Keratinocyte (primary cell): ENCODE results near the gene MET. TPM values are rescaled to one million over a fixed set of nuclear protein-coding genes. Genes with fewer than 3 reads are reported as not detected.

Experiments
- DNase-seq: peaks from one replicate; pipeline ENCODE4 v3.0.0-alpha.2; 2011; ENCODE audit warnings: low read depth, missing footprints, low spot score
- FAIRE-seq: peaks from 2 replicates; lab custom pipeline; 2011; peaks lifted over from hg19 to GRCh38; lab: Jason Lieb, UNC
- H2AFZ ChIP-seq: 2 replicates; pipeline ENCODE4 v1.6.0; 2012; ENCODE audit warnings: low read length, control low read depth, inconsistent platforms; ENCODE audit not compliant: control insufficient read depth
- H3K27ac ChIP-seq: 2 replicates; pipeline ENCODE4 v1.5.1; 2011; ENCODE audit warnings: low read length; ENCODE audit not compliant: control insufficient read depth, insufficient read depth
- H3K27me3 ChIP-seq: 3 replicates; pipeline ENCODE4 v1.6.0; 2011; ENCODE audit warnings: low read length; ENCODE audit not compliant: control insufficient read depth, insufficient read depth; ENCODE audit errors: extremely low read depth
- H3K36me3 ChIP-seq, 2 experiments: 2 replicates in 1 of 2; 3 replicates in 1 of 2; pipeline ENCODE4 v1.5.1; 2011; ENCODE audit warnings: low read length in 2 of 2, mild to moderate bottlenecking in 1 of 2; ENCODE audit not compliant: control insufficient read depth in 2 of 2, insufficient read depth in 2 of 2; ENCODE audit errors: extremely low read depth in 1 of 2
- H3K4me1 ChIP-seq: 3 replicates; pipeline ENCODE4 v1.5.1; 2011; ENCODE audit warnings: low read length; ENCODE audit not compliant: control insufficient read depth, insufficient read depth; ENCODE audit errors: extremely low read depth
- H3K4me2 ChIP-seq: 3 replicates; pipeline ENCODE4 v1.6.0; 2011; ENCODE audit warnings: low read depth, low read length; ENCODE audit not compliant: control insufficient read depth, insufficient read depth; ENCODE audit errors: extremely low read depth
- H3K4me3 ChIP-seq, 3 experiments: fragments of 200-600 bp in 1 of 3; sonication (generic) in 1 of 3; 2 replicates in 2 of 3; 3 replicates in 1 of 3; pipeline ENCODE4 v1.5.1; 2011 to 2016; ENCODE audit warnings: low read length in 3 of 3, mild to moderate bottlenecking in 3 of 3, control low read depth in 2 of 3, inconsistent platforms in 1 of 3, low read depth in 1 of 3, mixed read lengths in 1 of 3, mixed run types in 1 of 3, moderate library complexity in 1 of 3; ENCODE audit not compliant: control insufficient read depth in 2 of 3, insufficient read depth in 2 of 3; ENCODE audit errors: extremely low read depth in 1 of 3
- H3K79me2 ChIP-seq: 2 replicates; pipeline ENCODE4 v1.6.0; 2012; ENCODE audit warnings: low read length; ENCODE audit not compliant: control insufficient read depth, insufficient read depth
- H3K9ac ChIP-seq: 3 replicates; pipeline ENCODE4 v1.6.0; 2011; ENCODE audit warnings: low read length; ENCODE audit not compliant: control insufficient read depth, insufficient read depth; ENCODE audit errors: extremely low read depth
- H3K9me1 ChIP-seq: 3 replicates; pipeline ENCODE4 v1.6.0; 2011; ENCODE audit warnings: low read length; ENCODE audit not compliant: control insufficient read depth, insufficient read depth; ENCODE audit errors: extremely low read depth
- H3K9me3 ChIP-seq: 2 replicates; pipeline ENCODE4 v1.5.1; 2012; ENCODE audit warnings: low read depth, low read length; ENCODE audit not compliant: control insufficient read depth
- H4K20me1 ChIP-seq: 3 replicates; pipeline ENCODE4 v1.6.0; 2011; ENCODE audit warnings: low read length; ENCODE audit not compliant: control insufficient read depth, insufficient read depth; ENCODE audit errors: extremely low read depth
- EZH2 ChIP-seq: IDR thresholded peaks from one replicate; pipeline ENCODE4 v1.6.1; 2012; ENCODE audit warnings: inconsistent platforms, mild to moderate bottlenecking, low read length, moderate library complexity
- dilution Hi-C: fragments of 300-500 bp; cut with MboI; formaldehyde crosslinking; loops from one replicate; pipeline ENCODE4 v1.7.0; 2020; ENCODE audit warnings: low sequenced_read_pairs; ENCODE audit not compliant: extremely low pct_ligation_motif_present
- polyA plus RNA-seq, 5 experiments: library from polyadenylated mRNA; depleted of rRNA in 3 of 5; stranded (reverse) in 3 of 5; stranded (forward) in 1 of 5; unstranded in 1 of 5; fragments of >200 nt; gene quantifications; 1 replicate in 1 of 5; 2 replicates in 3 of 5; 3 replicates in 1 of 5; pipeline versions ENCODE4 v1.2.1 to v1.2.3, GENCODE V29; 2011 to 2012; ENCODE audit warnings: missing spikeins in 2 of 5, low read depth in 1 of 5, low replicate concordance in 1 of 5
- TF ChIP-seq, protein P1 (sequence below), 3 experiments: IDR thresholded peaks in 1 of 3; conservative IDR thresholded peaks in 1 of 3; optimal IDR thresholded peaks in 1 of 3; 2 replicates in 2 of 3; 3 replicates in 1 of 3; pipeline versions ENCODE3 to v1.5.1; 2011; ENCODE audit warnings: low read length in 3 of 3, mild to moderate bottlenecking in 3 of 3, moderate library complexity in 2 of 3, control low read depth in 1 of 3, inconsistent platforms in 1 of 3; ENCODE audit not compliant: insufficient read depth in 2 of 3; ENCODE audit errors: extremely low read depth in 1 of 3

MET gene
- polyA plus RNA-seq, 1 donor (not counting 4 experiments of a cell fraction or from before 2014, with no cell fraction given) = 117 TPM

DNA sequence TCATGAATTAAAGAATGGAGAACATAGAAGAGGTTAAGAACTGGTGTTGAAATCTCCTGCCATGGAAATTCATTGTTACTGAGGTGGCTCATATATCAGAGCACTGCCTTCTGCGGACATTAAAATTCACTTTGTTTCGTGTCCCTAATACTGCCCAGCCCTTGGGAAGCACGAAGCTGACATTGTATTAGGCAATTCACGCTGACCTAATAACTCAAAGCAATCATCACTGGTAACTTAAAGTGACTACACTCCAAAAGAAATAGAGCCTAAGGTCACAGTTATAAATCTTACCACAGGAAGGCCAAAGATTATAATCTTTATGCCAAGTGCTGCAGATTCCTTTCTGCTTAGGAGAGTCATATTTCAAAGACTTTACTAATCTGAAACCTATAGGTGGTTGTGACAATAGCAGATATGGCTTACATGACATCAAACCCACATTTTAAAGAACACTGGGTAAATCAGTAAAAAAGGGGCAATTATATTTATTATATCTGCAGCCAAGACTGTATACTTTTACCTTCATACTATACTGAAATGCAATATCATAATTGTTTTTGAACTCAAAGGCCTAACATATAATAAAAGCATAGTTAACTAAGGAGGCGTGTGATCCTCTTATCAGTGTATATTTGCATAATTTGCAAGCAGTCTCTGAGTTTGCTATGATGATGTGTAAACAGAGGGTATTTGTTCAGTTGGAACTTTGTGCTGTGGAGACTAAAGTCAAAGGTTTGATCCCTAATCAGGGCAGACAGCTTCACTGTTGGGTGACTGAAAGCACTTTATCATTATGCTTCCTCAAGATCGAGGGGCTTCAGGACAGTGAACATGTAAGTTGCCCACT, 138.5 kb downstream of the MET start:
- no peak overlapping the region for H3K4me2 ChIP-seq
- no peaks in the 10 kb centered on the region for H3K36me3 ChIP-seq
- no peak for TF ChIP-seq EZH2
- H3K9me1 ChIP-seq = no peaks in the 10 kb centered on the region
- no peak overlapping the region for H3K9ac ChIP-seq
- no peaks in the 10 kb centered on the region for H3K27me3 ChIP-seq
- no peaks in the 10 kb centered on the region for H4K20me1 ChIP-seq
- no peaks in the 10 kb centered on the region for H3K79me2 ChIP-seq
- no peak overlapping the region for H3K4me3 ChIP-seq
- no peak overlapping the region for H3K27ac ChIP-seq
- dilution Hi-C loops = no loop called here
- H2AFZ ChIP-seq = no peak overlapping the region
- FAIRE-seq (no peak), DNase-seq (no peak)
- no peaks in the 10 kb centered on the region for H3K9me3 ChIP-seq
- peaks cover 3% of the 10 kb centered on the region for H3K4me1 ChIP-seq

DNA sequence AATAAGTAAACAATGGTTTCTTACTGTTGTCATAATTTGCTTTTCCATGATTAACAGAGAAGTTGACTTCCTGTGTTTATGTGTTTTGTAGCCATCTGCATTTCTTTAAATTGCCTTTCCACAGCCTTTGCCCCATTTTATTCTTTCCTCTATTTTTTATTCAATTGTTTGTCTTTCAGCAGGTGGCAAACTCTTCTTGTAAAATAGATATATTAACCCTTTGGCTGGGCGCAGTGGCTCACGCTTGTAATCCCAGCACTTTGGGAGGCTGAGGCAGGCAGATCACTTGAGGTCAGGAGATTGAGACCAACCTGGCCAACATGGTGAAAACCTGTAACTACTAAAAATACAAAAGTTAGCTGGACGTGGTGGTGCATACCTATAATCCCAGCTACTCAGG, 139.8 kb downstream of the MET start:
- H3K27me3 ChIP-seq = no peaks in the 10 kb centered on the region
- H3K4me2 ChIP-seq = no peak overlapping the region
- no peak overlapping the region for H3K9ac ChIP-seq
- no peaks in the 10 kb centered on the region for H3K79me2 ChIP-seq
- no peak overlapping the region for H2AFZ ChIP-seq
- no peaks in the 10 kb centered on the region for H4K20me1 ChIP-seq
- dilution Hi-C loops = no loop called here
- H3K36me3 ChIP-seq = no peaks in the 10 kb centered on the region
- H3K4me1 ChIP-seq = peaks cover 3% of the 10 kb centered on the region
- TF ChIP-seq EZH2 = no peak
- TF ChIP-seq, protein P1, sequence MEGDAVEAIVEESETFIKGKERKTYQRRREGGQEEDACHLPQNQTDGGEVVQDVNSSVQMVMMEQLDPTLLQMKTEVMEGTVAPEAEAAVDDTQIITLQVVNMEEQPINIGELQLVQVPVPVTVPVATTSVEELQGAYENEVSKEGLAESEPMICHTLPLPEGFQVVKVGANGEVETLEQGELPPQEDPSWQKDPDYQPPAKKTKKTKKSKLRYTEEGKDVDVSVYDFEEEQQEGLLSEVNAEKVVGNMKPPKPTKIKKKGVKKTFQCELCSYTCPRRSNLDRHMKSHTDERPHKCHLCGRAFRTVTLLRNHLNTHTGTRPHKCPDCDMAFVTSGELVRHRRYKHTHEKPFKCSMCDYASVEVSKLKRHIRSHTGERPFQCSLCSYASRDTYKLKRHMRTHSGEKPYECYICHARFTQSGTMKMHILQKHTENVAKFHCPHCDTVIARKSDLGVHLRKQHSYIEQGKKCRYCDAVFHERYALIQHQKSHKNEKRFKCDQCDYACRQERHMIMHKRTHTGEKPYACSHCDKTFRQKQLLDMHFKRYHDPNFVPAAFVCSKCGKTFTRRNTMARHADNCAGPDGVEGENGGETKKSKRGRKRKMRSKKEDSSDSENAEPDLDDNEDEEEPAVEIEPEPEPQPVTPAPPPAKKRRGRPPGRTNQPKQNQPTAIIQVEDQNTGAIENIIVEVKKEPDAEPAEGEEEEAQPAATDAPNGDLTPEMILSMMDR (optimal IDR thresholded peaks at IDR 0.05 in 1 of 3, IDR thresholded peaks at IDR 0.05 in 1 of 3, conservative IDR thresholded peaks at IDR 0.05 in 1 of 3; ENCODE audit: extremely low read depth in 1 of 3, insufficient read depth in 2 of 3, low read length in 3 of 3) = no peak
- FAIRE-seq (no peak), DNase-seq (no peak)
- no peaks in the 10 kb centered on the region for H3K9me1 ChIP-seq
- H3K4me3 ChIP-seq = no peak overlapping the region
- no peak overlapping the region for H3K27ac ChIP-seq
- no peaks in the 10 kb centered on the region for H3K9me3 ChIP-seq
